ENCODE measurements around the gene MOGAT3. TPM values are rescaled to one million over a fixed set of nuclear protein-coding genes. Genes with fewer than 3 reads are reported as not detected.

MOGAT3 gene
- total and polyA plus RNA-seq, 2 of the 4 experiments (the other 2 are of a cell fraction): not detected

GRCh38 chr7:101211501-101211900 lies 10.7 kb upstream of the MOGAT3 start:
- no peak overlapping the region for H4K8ac ChIP-seq (ENCODE audit: low read depth in 2 of 2, low read length in 2 of 2)
- H2BK20ac ChIP-seq (ENCODE audit: low read depth, low read length): no peak overlapping the region
- H3K9me1 ChIP-seq (ENCODE audit: insufficient read depth, low read length): peaks cover 4% of the 10 kb centered on the region
- 96% methylated on average over 17 of the region's 24 CpGs; no CpG with 5 or more reads in 1 of the 2 experiments for WGBS, 2 experiments (ENCODE audit: extremely low coverage in 2 of 2, insufficient read length in 1 of 2)
- ChIA-PET POLR2A (ENCODE audit: unreplicated experiment) (no interaction called here), CTCF (no interaction called here)
- H3K4me3 ChIP-seq (ENCODE audit: insufficient read depth, low read depth, low read length): no peak overlapping the region
- H2BK5ac ChIP-seq (ENCODE audit: low read depth, low read length, poor library complexity, severe bottlenecking): no peak overlapping the region
- H2AK9ac ChIP-seq (replicated peaks; ENCODE audit: low read depth, low read length, poor library complexity): no peak overlapping the region
- BruUV-seq (replicated peaks): no TSS peak
- no peaks in the 10 kb centered on the region; the same call in 1 of the 2 replicates for H4K20me1 ChIP-seq (ENCODE audit: insufficient read depth, low read length)
- no peak overlapping the region for H3K14ac ChIP-seq (replicated peaks; ENCODE audit: low read depth, low read length)
- no peaks in the 10 kb centered on the region for H3K27me3 ChIP-seq (ENCODE audit: control insufficient read depth, insufficient read depth, low read length)
- no peak overlapping the region for H3K4ac ChIP-seq (ENCODE audit: low read depth, low read length)
- no peak overlapping the region for H3K27ac ChIP-seq (ENCODE audit: insufficient read depth, low read length)
- no peak overlapping the region for H3K9ac ChIP-seq (ENCODE audit: low read depth, low read length)
- H3K79me1 ChIP-seq (ENCODE audit: low read depth in 1 of 2, low read length in 2 of 2): peaks cover 4 to 18% of the 10 kb centered on the region in 2 experiments; a peak in 3 of 4 replicates
- H2AK5ac ChIP-seq (ENCODE audit: low read depth, low read length): no peak overlapping the region
- H3K18ac ChIP-seq (ENCODE audit: low read depth, low read length): no peak overlapping the region
- H3K56ac ChIP-seq (ENCODE audit: extremely low read depth, insufficient read depth, low read length): no peak overlapping the region
- H3K4me1 ChIP-seq (ENCODE audit: control insufficient read depth, insufficient read depth, low read length): peaks cover 8% of the 10 kb centered on the region
- ATAC-seq (ENCODE audit: low read depth) (no peak), DNase-seq (no peak)
- in situ Hi-C loops (cut with MboI; ENCODE audit: low sequenced_read_pairs): no loop called here
- intact Hi-C loops (cut with micrococcal nuclease): no loop called here
- H3K23ac ChIP-seq (ENCODE audit: low read depth, low read length): no peak overlapping the region
- H3K4me2 ChIP-seq (ENCODE audit: low read depth, low read length): no peak overlapping the region
- TF ChIP-seq MAFK (IDR thresholded peaks at IDR 0.05; ENCODE audit: low read depth, low read length): no peak
- no peak for TF ChIP-seq MAZ (IDR thresholded peaks at IDR 0.05; ENCODE audit: borderline replicate concordance, low read depth, low read length)
- no peak for TF ChIP-seq POLR2A (IDR thresholded peaks at IDR 0.05; ENCODE audit: low read depth, low read length)
- TF ChIP-seq CHD1 (IDR thresholded peaks at IDR 0.05; ENCODE audit: low read depth, low read length): no peak
- TF ChIP-seq ELK1 (IDR thresholded peaks at IDR 0.05; ENCODE audit: borderline replicate concordance, low read depth, low read length): no peak
- no peak for TF ChIP-seq NFE2L2 (IDR thresholded peaks at IDR 0.05; ENCODE audit: low read depth, low read length)
- no peak for TF ChIP-seq RAD21 (IDR thresholded peaks at IDR 0.05; ENCODE audit: low read length)
- no peak for TF ChIP-seq CEBPB (IDR thresholded peaks at IDR 0.05; ENCODE audit: low read depth, low read length)
- no peak for TF ChIP-seq MXI1 (IDR thresholded peaks at IDR 0.05; ENCODE audit: borderline replicate concordance, low read depth, low read length)
- no peak for TF ChIP-seq USF2 (IDR thresholded peaks at IDR 0.05; ENCODE audit: low read depth, low read length)
- TF ChIP-seq RFX5 (IDR thresholded peaks at IDR 0.05; ENCODE audit: low read depth, low read length): no peak
- no peak for TF ChIP-seq BHLHE40 (IDR thresholded peaks at IDR 0.05; ENCODE audit: low read depth, low read length)
- no peak for TF ChIP-seq RCOR1 (IDR thresholded peaks at IDR 0.05; ENCODE audit: insufficient replicate concordance, low read length)
- TF ChIP-seq CTCF (conservative IDR thresholded peaks at IDR 0.05; ENCODE audit: low read depth, low read length): no peak
- no peak overlapping the region for H2AFZ ChIP-seq (replicated peaks; ENCODE audit: low read length, poor library complexity)
- no peak overlapping the region for H4K91ac ChIP-seq (ENCODE audit: insufficient read depth, low read depth, low read length)
- H2BK120ac ChIP-seq (ENCODE audit: low read depth, low read length): no peak overlapping the region
- H4K5ac ChIP-seq (ENCODE audit: low read depth, low read length): no peak overlapping the region
- H2BK15ac ChIP-seq (ENCODE audit: low read depth, low read length): no peak overlapping the region
- H3K9me3 ChIP-seq (ENCODE audit: control insufficient read depth, insufficient read depth, low read length): no peaks in the 10 kb centered on the region
- dilution Hi-C loops (cut with HindIII; ENCODE audit: low sequenced_read_pairs, unreplicated experiment): no loop called here
- H3K36me3 ChIP-seq (ENCODE audit: control insufficient read depth, insufficient read depth, low read length): peaks cover 54% of the 10 kb centered on the region

Measured in IMR-90 (cell line).